ENCODE measurements around the gene LRRC2.

DNA sequence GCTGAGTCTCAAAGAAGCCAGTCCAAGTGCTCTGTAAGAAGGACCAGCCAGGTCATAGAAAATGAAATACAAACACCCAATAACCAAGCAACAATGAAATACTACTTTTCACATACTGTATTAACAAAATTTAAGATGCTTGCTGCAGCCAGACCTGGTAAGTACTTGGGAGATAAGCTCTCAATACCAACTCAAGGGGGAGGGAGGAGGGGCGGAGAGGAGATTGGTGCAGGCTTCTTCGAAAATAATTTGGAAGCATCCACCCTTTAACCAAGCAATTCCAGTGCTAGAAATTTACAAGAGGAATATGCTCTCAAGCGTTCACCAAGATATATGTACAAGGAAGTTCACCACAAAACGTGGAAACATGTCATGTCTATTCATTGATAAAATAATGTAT is 7.6 kb upstream of the LRRC2 start:
- TF ChIP-seq CTCF (IDR thresholded peaks at IDR 0.05; ENCODE audit: poor library complexity) (no peak), EZH2phosphoT487 (IDR thresholded peaks at IDR 0.05; ENCODE audit: low read depth, severe bottlenecking, unreplicated experiment) (no peak), EZH2 (IDR thresholded peaks at IDR 0.05; ENCODE audit: borderline replicate concordance) (no peak)
